AG09309 (cell line): ENCODE results near the gene TK2.

ENCODE experiments used
- DNase-seq: peaks from one replicate; pipeline ENCODE4 v3.0.0-alpha.2; 2010; ENCODE audit warnings: low read depth
- H3K4me3 ChIP-seq: 2 replicates; pipeline ENCODE4 v1.5.1; 2011; ENCODE audit warnings: mild to moderate bottlenecking, low read depth, low read length, moderate library complexity; ENCODE audit not compliant: control insufficient read depth
- TF ChIP-seq, protein P1 (sequence below): IDR thresholded peaks from 2 replicates; pipeline ENCODE4 v1.5.1; 2011; ENCODE audit warnings: mild to moderate bottlenecking, low read depth, low read length, inconsistent platforms; ENCODE audit not compliant: insufficient read depth, control insufficient read depth; ENCODE audit errors: missing control alignments

TK2 gene

DNA sequence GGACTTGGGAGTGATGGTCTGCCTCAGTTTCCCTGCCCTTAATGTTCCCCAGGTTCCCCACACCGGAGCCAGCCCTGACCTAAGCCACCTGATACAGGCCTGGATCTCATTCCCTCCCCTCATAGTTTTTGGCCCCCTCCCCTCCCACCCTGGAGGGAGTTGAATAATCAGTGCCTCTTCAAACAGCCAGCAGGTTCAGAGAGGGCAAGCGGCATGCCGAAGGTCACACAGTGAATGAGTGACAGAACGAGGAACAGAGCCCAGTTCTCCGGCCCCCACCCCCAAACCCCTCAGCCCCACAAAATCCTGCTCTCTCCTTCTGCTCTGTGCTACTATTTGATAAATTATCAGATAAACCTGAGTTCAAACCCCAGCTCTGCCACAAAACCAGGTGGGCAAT, 91.6 kb downstream of the TK2 start:
- H3K4me3 ChIP-seq = no peak overlapping the region
- TF ChIP-seq, protein P1, sequence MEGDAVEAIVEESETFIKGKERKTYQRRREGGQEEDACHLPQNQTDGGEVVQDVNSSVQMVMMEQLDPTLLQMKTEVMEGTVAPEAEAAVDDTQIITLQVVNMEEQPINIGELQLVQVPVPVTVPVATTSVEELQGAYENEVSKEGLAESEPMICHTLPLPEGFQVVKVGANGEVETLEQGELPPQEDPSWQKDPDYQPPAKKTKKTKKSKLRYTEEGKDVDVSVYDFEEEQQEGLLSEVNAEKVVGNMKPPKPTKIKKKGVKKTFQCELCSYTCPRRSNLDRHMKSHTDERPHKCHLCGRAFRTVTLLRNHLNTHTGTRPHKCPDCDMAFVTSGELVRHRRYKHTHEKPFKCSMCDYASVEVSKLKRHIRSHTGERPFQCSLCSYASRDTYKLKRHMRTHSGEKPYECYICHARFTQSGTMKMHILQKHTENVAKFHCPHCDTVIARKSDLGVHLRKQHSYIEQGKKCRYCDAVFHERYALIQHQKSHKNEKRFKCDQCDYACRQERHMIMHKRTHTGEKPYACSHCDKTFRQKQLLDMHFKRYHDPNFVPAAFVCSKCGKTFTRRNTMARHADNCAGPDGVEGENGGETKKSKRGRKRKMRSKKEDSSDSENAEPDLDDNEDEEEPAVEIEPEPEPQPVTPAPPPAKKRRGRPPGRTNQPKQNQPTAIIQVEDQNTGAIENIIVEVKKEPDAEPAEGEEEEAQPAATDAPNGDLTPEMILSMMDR = no peak
- DNase-seq = no peak
